Upper lobe of left lung (tissue), 6 donors: Measurements from ENCODE around the gene NALCN. TPM values are rescaled to one million over a fixed set of nuclear protein-coding genes. Genes with fewer than 3 reads are reported as not detected.

Experiments used
- ATAC-seq, 2 donors: fragments of 200-7000 bp; cut with Tn5 transposase; one replicate each; pipeline ENCODE4 v1.9.1; 2022; ENCODE audit warnings: mild to moderate bottlenecking in 2 of 2, moderate library complexity in 2 of 2; ENCODE audit not compliant: low FRiP score in 2 of 2
- DNase-seq, 2 donors: peaks; one replicate each; pipeline ENCODE4 v3.0.0-alpha.2; 2019 to 2020
- H3K27ac ChIP-seq, 4 donors: fragments of 200-600 bp; sonication (generic); one replicate each; pipeline ENCODE4 v1.5.1; 2016 to 2019
- H3K27me3 ChIP-seq, 4 donors: fragments of 200-600 bp; sonication (generic); one replicate each; pipeline ENCODE4 v1.5.1; 2017 to 2019
- H3K36me3 ChIP-seq, 4 donors: fragments of 200-600 bp; sonication (generic); one replicate each; pipeline ENCODE4 v1.5.1; 2016 to 2019
- H3K4me1 ChIP-seq, 4 donors: fragments of 200-600 bp; sonication (generic); one replicate each; pipeline ENCODE4 v1.5.1; 2018 to 2019
- H3K4me3 ChIP-seq, 4 donors: fragments of 200-600 bp; sonication (generic); one replicate each; pipeline ENCODE4 v1.5.1; 2017 to 2019; ENCODE audit warnings: mild to moderate bottlenecking in 2 of 4, moderate library complexity in 1 of 4
- H3K9me3 ChIP-seq, 4 donors: fragments of 200-600 bp; sonication (generic); one replicate each; pipeline ENCODE4 v1.5.1; 2018 to 2019
- WGBS, 2 donors: methylation state at CpG; one replicate each; pipeline ENCODE4 v1.1.5; 2017 to 2018; 5-methylcytosine and 5-hydroxymethylcytosine counted together
- total RNA-seq, 6 donors: library from RNA; depleted of rRNA in 4 of 6; stranded (reverse); fragments of >200 nt in 4 of 6; gene quantifications; one replicate each; pipeline versions ENCODE4 v1.1.0 to v1.2.1, GENCODE V29; 2016 to 2021
- TF ChIP-seq, protein P1 (sequence below), 6 experiments: fragments of 450-650 bp in 4 of 6; fragments of 200-600 bp in 2 of 6; sonication (generic) in 2 of 6; IDR thresholded peaks; one replicate each; pipeline ENCODE4 v1.5.1; 2016 to 2019; ENCODE audit warnings: antibody characterized with exemption in 6 of 6
- donor health status: DM: no; HTN: no; CAD: no; lungs with moderate emphysema.
- donor health status: DM: no; HTN: yes; CAD: no; lungs with severe emphysema.

NALCN gene
- total RNA-seq, 6 donors from 2014 or later, result under 0.01 to 1.8 (median 1.1) TPM

DNA sequence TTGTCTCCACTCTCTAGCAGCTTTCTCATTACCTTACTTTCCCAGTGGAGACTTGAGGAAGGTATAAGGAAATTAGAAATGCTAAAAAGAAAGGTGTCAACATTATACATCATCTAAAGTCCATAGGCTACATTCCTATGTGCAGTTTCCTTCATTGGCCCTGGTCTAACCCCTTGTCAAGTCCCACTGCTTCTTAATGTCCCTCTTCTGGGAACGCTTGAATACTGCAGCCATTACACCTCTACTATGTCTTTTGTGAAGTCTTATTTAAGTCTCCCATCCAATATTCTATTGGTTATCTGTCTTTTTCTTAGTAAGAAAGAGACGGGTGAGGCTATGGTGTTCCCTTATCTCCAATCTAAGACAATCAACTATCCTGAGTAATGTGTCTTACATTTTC, 409.1 kb downstream of the NALCN start:
- Histone ChIP-seq H3K27ac (no peak overlapping the region), H3K4me1 (no peaks in the 10 kb centered on the region), H3K4me3 (no peak overlapping the region), H3K9me3 (no peaks in the 10 kb centered on the region), H3K36me3 (no peaks in the 10 kb centered on the region), H3K27me3 (no peaks in the 10 kb centered on the region)
- ATAC-seq (no peak), DNase-seq (no peak)
- 73 to 75% methylated on average over 2 of the region's 2 CpGs for WGBS, 2 donors
- TF ChIP-seq, protein P1, sequence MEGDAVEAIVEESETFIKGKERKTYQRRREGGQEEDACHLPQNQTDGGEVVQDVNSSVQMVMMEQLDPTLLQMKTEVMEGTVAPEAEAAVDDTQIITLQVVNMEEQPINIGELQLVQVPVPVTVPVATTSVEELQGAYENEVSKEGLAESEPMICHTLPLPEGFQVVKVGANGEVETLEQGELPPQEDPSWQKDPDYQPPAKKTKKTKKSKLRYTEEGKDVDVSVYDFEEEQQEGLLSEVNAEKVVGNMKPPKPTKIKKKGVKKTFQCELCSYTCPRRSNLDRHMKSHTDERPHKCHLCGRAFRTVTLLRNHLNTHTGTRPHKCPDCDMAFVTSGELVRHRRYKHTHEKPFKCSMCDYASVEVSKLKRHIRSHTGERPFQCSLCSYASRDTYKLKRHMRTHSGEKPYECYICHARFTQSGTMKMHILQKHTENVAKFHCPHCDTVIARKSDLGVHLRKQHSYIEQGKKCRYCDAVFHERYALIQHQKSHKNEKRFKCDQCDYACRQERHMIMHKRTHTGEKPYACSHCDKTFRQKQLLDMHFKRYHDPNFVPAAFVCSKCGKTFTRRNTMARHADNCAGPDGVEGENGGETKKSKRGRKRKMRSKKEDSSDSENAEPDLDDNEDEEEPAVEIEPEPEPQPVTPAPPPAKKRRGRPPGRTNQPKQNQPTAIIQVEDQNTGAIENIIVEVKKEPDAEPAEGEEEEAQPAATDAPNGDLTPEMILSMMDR (IDR thresholded peaks at IDR 0.05), result no peak

Other genes with a start within 250 kb of the NALCN start
- gene ITGBL1, start 36.2 kb upstream of the NALCN start, total RNA-seq, result 10 to 100 TPM in 5 of 6 donors, 1 to 10 TPM in 1; 5.2 to 51.9 (median 21.9) TPM